Measurements from ENCODE around the gene CTNND2. TPM values are rescaled to one million over a fixed set of nuclear protein-coding genes. Genes with fewer than 3 reads are reported as not detected.

The CTNND2 gene
- total RNA-seq, 4 donors from 2014 or later: 1.3 to 2.5 (median 2.1) TPM

DNA sequence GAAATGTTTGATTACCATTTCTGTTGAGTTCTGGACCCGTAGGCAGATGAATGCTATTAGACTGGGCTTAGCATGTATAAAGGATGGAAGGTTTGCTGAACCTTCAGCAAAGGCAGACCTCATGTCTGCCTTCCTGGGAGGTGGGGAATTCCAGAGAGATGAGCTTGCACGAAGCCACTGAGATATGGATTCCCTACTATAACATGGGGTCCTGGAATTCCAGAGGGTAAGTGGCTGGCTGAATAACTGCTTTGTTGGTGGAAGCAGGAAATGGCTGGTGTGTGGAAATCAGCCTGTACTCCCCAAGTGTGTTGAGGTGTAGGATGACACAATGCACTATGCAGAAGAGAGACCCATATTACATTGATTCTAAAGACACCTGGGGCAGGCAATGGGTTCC lies 526.4 kb downstream of the CTNND2 start:
- TF ChIP-seq EP300 (IDR thresholded peaks at IDR 0.05) (no peak), POLR2A (IDR thresholded peaks at IDR 0.05; ENCODE audit: low read depth) (no peak), POLR2AphosphoS5 (IDR thresholded peaks at IDR 0.05) (no peak)
- TF ChIP-seq, protein P1, sequence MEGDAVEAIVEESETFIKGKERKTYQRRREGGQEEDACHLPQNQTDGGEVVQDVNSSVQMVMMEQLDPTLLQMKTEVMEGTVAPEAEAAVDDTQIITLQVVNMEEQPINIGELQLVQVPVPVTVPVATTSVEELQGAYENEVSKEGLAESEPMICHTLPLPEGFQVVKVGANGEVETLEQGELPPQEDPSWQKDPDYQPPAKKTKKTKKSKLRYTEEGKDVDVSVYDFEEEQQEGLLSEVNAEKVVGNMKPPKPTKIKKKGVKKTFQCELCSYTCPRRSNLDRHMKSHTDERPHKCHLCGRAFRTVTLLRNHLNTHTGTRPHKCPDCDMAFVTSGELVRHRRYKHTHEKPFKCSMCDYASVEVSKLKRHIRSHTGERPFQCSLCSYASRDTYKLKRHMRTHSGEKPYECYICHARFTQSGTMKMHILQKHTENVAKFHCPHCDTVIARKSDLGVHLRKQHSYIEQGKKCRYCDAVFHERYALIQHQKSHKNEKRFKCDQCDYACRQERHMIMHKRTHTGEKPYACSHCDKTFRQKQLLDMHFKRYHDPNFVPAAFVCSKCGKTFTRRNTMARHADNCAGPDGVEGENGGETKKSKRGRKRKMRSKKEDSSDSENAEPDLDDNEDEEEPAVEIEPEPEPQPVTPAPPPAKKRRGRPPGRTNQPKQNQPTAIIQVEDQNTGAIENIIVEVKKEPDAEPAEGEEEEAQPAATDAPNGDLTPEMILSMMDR (IDR thresholded peaks at IDR 0.05): no peak
- no peak for DNase-seq (ENCODE audit: extremely low spot score)
- Histone ChIP-seq H3K36me3 (no peaks in the 10 kb centered on the region), H3K4me1 (no peaks in the 10 kb centered on the region), H3K27ac (replicated peaks in 1 of 4) (no peak overlapping the region), H3K27me3 (peaks cover 0 to 26% (median 0%) of the 10 kb centered on the region in 4 donors), H3K4me3 (no peak overlapping the region), H3K9me3 (no peaks in the 10 kb centered on the region)
- intact Hi-C loops (cut with DNase I): no loop called here
- WGBS: 61% methylated on average over 2 of the region's 2 CpGs

DNA sequence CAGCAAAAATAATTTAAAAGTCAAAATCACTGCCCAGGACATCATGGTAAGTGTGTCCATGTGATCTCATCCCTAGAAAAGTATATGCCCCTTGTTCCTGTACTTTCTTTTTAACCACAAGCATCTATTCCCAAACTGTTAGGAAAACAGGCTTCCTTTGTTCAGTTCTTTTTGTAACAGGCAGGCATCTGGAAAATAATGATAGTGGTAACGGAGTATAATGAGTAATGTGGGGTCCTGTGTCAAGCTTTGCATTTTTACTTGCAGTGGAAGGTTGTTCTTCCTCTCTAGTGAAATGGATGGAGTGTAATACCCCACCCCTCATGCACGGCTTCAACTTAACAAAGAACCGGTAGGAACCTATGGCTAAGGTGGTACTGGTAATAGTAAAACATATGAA lies 532.1 kb downstream of the CTNND2 start:
- intact Hi-C loops (cut with DNase I): no loop called here
- Histone ChIP-seq H3K4me3 (no peak overlapping the region), H3K4me1 (no peaks in the 10 kb centered on the region), H3K27me3 (peaks cover 0 to 4% (median 0%) of the 10 kb centered on the region in 4 donors), H3K9me3 (no peaks in the 10 kb centered on the region), H3K27ac (replicated peaks in 1 of 4) (no peak overlapping the region), H3K36me3 (no peaks in the 10 kb centered on the region)
- 78% methylated on average over 3 of the region's 3 CpGs for WGBS
- no peak for DNase-seq (ENCODE audit: extremely low spot score)
- TF ChIP-seq POLR2AphosphoS5 (IDR thresholded peaks at IDR 0.05): no peak
- no peak for TF ChIP-seq EP300 (IDR thresholded peaks at IDR 0.05)
- no peak for TF ChIP-seq POLR2A (IDR thresholded peaks at IDR 0.05; ENCODE audit: low read depth)
- TF ChIP-seq, protein P1 (IDR thresholded peaks at IDR 0.05): no peak

DNA sequence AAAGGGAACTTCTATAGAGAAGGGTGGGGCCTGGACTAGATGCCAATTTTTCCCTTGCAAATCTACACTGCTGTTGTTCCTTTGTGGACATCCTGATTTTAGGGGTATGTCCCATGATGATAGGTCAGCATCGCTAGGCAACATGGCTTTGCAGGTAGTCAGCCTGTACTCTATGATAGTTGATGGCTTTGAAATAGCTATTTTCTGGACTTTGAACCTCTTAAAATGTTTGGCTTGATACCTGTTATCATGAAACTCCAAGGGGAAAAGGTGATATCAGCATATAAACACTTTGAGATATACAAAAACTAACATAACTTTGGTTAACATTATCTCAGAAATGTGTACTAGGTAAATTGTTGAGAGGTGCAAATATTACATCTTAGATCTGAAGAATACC lies 533.2 kb downstream of the CTNND2 start:
- no peak for DNase-seq (ENCODE audit: extremely low spot score)
- Histone ChIP-seq H3K4me3 (no peak overlapping the region), H3K9me3 (no peaks in the 10 kb centered on the region), H3K27me3 (peaks cover 0 to 4% (median 0%) of the 10 kb centered on the region in 4 donors), H3K27ac (replicated peaks in 1 of 4) (no peak overlapping the region), H3K36me3 (no peaks in the 10 kb centered on the region), H3K4me1 (no peaks in the 10 kb centered on the region)
- intact Hi-C loops (cut with DNase I): no loop called here
- WGBS: 89% methylated on average over 1 of the region's 1 CpG
- TF ChIP-seq, protein P1 (IDR thresholded peaks at IDR 0.05): no peak
- TF ChIP-seq EP300 (IDR thresholded peaks at IDR 0.05) (no peak), POLR2AphosphoS5 (IDR thresholded peaks at IDR 0.05) (no peak), POLR2A (IDR thresholded peaks at IDR 0.05; ENCODE audit: low read depth) (no peak)

GRCh38 chr5:11364531-11364930 lies 539.7 kb downstream of the CTNND2 start:
- H3K36me3 ChIP-seq: no peaks in the 10 kb centered on the region
- no peak for TF ChIP-seq POLR2AphosphoS5 (IDR thresholded peaks at IDR 0.05)
- TF ChIP-seq, protein P1 (IDR thresholded peaks at IDR 0.05): no peak
- TF ChIP-seq EP300 (IDR thresholded peaks at IDR 0.05): no peak
- no peak for TF ChIP-seq POLR2A (IDR thresholded peaks at IDR 0.05; ENCODE audit: low read depth)
- 89% methylated on average over 11 of the region's 11 CpGs for WGBS
- peaks cover 0 to 6% (median 0%) of the 10 kb centered on the region in 4 donors for H3K27me3 ChIP-seq
- no peaks in the 10 kb centered on the region for H3K4me1 ChIP-seq
- DNase-seq (ENCODE audit: extremely low spot score): no peak
- no peak overlapping the region for H3K4me3 ChIP-seq
- H3K9me3 ChIP-seq: no peaks in the 10 kb centered on the region
- intact Hi-C loops (cut with DNase I): no loop called here
- H3K27ac ChIP-seq (replicated peaks in 1 of 4): no peak overlapping the region

DNA sequence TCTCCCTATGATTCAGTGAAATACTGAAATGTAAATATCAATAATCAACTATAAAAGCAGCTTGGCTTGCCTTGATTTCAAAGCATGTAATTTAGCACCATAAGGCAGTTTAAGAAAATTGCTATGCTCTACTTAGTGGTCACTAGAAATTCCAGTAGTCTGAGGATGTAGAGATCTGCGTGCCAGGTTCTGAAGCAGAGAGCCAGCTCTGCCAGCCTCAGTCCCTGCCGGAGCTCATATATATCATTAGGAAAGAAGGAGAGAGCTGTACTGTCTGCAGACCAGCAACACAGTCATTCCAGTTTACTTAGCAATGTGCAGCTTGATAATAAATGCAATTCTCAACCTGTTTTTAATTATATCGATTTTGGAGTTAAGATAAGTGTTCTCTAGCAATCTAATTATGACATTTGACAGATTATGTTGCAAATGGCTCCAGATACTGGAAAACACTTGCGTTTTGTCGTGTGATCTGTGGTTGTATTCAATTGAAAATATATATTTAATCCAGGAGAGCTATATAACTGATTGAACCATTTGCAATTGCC lies 540.5 kb downstream of the CTNND2 start:
- WGBS: 85% methylated on average over 5 of the region's 5 CpGs
- no peaks in the 10 kb centered on the region for H3K36me3 ChIP-seq
- intact Hi-C loops (cut with DNase I): no loop called here
- H3K27me3 ChIP-seq: peaks cover 0 to 6% (median 0%) of the 10 kb centered on the region in 4 donors
- H3K4me3 ChIP-seq: no peak overlapping the region
- H3K9me3 ChIP-seq: no peaks in the 10 kb centered on the region
- no peak for TF ChIP-seq POLR2AphosphoS5 (IDR thresholded peaks at IDR 0.05)
- no peak for TF ChIP-seq EP300 (IDR thresholded peaks at IDR 0.05)
- no peak for TF ChIP-seq POLR2A (IDR thresholded peaks at IDR 0.05; ENCODE audit: low read depth)
- TF ChIP-seq, protein P1 (IDR thresholded peaks at IDR 0.05): no peak
- H3K4me1 ChIP-seq: no peaks in the 10 kb centered on the region
- H3K27ac ChIP-seq (replicated peaks in 1 of 4): no peak overlapping the region
- DNase-seq (ENCODE audit: extremely low spot score): no peak

Measured in esophagus muscularis mucosa (tissue), 4 donors.